ENCODE results near the gene IMMP2L. TPM values are rescaled to one million over a fixed set of nuclear protein-coding genes. Genes with fewer than 3 reads are reported as not detected.

IMMP2L gene
- total and polyA plus RNA-seq, 2 experiments from 2014 or later: 10.1 to 10.4 TPM

GRCh38 chr7:111242141-111242755, 320.0 kb downstream of the IMMP2L start:
- H3F3A ChIP-seq (ENCODE audit: insufficient read depth): no peaks in the 10 kb centered on the region
- no peak overlapping the region for H3K27ac ChIP-seq
- no peak overlapping the region for H3K4me3 ChIP-seq
- 81 to 83% methylated on average over 9 of the region's 9 CpGs for WGBS, 2 experiments (ENCODE audit: low coverage in 1 of 2, low lambda C conversion rate in 2 of 2, missing lambda C conversion rate in 2 of 2)
- DNase-seq: no peak
- no peaks in the 10 kb centered on the region for H3K9me3 ChIP-seq (ENCODE audit: low read depth)
- H3K79me2 ChIP-seq (ENCODE audit: insufficient read depth): no peaks in the 10 kb centered on the region
- H3K36me3 ChIP-seq (ENCODE audit: low read depth): no peaks in the 10 kb centered on the region
- no peak overlapping the region for H3K4me2 ChIP-seq (ENCODE audit: unreplicated experiment)
- H3K9me2 ChIP-seq (ENCODE audit: insufficient read depth): no peaks in the 10 kb centered on the region
- no peaks in the 10 kb centered on the region for H4K20me1 ChIP-seq (ENCODE audit: insufficient read depth)
- no peak for TF ChIP-seq EZH2 (IDR thresholded peaks at IDR 0.05; ENCODE audit: insufficient read depth, poor library complexity, severe bottlenecking)
- no peak for TF ChIP-seq EZH2phosphoT487 (IDR thresholded peaks at IDR 0.05; ENCODE audit: insufficient read depth, low read depth)
- no peaks in the 10 kb centered on the region for H3K27me3 ChIP-seq (replicated peaks; ENCODE audit: insufficient read depth)
- no peak overlapping the region for H3K9ac ChIP-seq
- H3K4me1 ChIP-seq (ENCODE audit: insufficient read depth): peaks cover 4% of the 10 kb centered on the region; the same call in 1 of the 2 replicates
- in situ Hi-C loops (cut with MboI): no loop called here
- no peak overlapping the region for H2AFZ ChIP-seq

DNA sequence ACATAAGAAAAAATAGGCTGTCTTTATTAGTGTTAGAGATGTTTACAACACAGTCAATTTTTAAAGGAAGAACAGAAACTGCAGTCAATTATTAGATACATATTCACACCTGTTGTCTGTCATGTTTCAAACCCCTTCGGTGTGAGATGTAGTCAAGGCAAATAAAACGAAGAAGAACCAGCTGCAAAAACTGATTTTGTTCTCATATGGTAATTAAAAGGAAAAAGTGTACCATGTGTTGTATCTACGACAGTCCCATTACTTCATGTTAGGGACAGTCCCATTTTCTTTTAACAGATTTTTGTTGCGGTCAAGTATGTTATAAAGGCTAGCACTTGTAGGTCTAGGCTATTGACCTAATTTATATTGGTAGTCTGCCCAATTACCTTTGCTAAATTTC, 321.9 kb downstream of the IMMP2L start:
- WGBS, 2 experiments (ENCODE audit: low coverage in 1 of 2, low lambda C conversion rate in 2 of 2, missing lambda C conversion rate in 2 of 2): 83 to 89% methylated on average over 4 of the region's 4 CpGs
- no peak for TF ChIP-seq EZH2 (IDR thresholded peaks at IDR 0.05; ENCODE audit: insufficient read depth, poor library complexity, severe bottlenecking)
- TF ChIP-seq EZH2phosphoT487 (IDR thresholded peaks at IDR 0.05; ENCODE audit: insufficient read depth, low read depth): no peak
- no peak overlapping the region for H3K27ac ChIP-seq
- no peak overlapping the region for H2AFZ ChIP-seq
- no peaks in the 10 kb centered on the region for H3K36me3 ChIP-seq (ENCODE audit: low read depth)
- H3K27me3 ChIP-seq (replicated peaks; ENCODE audit: insufficient read depth): no peaks in the 10 kb centered on the region
- no peaks in the 10 kb centered on the region for H3K79me2 ChIP-seq (ENCODE audit: insufficient read depth)
- in situ Hi-C loops (cut with MboI): no loop called here
- H3F3A ChIP-seq (ENCODE audit: insufficient read depth): no peaks in the 10 kb centered on the region
- H3K4me3 ChIP-seq: no peak overlapping the region
- no peaks in the 10 kb centered on the region for H3K9me2 ChIP-seq (ENCODE audit: insufficient read depth)
- H3K4me2 ChIP-seq (ENCODE audit: unreplicated experiment): no peak overlapping the region
- no peak overlapping the region for H3K9ac ChIP-seq
- DNase-seq: no peak
- H4K20me1 ChIP-seq (ENCODE audit: insufficient read depth): no peaks in the 10 kb centered on the region
- no peaks in the 10 kb centered on the region for H3K9me3 ChIP-seq (ENCODE audit: low read depth)
- H3K4me1 ChIP-seq (ENCODE audit: insufficient read depth): peaks cover 4% of the 10 kb centered on the region; the same call in 1 of the 2 replicates

GRCh38 chr7:111239437-111239836, 322.9 kb downstream of the IMMP2L start:
- H3K9me2 ChIP-seq (ENCODE audit: insufficient read depth): no peaks in the 10 kb centered on the region

DNA sequence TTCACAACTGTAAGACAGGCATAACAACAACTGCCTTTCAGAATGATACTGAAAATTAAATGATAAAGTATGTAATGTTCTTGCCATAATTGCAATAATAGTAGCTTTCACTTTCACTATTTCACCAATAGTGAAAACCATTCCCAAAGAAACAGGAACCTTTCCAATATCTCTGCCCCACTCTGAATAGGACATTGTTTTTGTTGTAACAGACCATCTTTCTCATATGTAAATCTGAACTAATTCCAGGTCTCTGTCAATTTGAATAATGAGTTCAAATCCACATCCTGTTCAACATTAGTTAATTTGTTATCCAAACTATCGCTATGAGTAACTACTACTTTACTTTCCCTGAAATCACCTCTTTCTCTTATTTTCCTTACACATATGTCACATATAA, 323.4 kb downstream of the IMMP2L start:
- peak overlapping the region; percentile 55 for H2AFZ ChIP-seq

More at GRCh38 chr7:111239437-111239836, 322.9 kb downstream of the IMMP2L start:
- Histone ChIP-seq H3K4me3 (peak overlapping the region; percentile 47; the same call in 1 of the 2 replicates), H3K9ac (no peak overlapping the region), H3K36me3 (ENCODE audit: low read depth) (no peaks in the 10 kb centered on the region), H3K27me3 (replicated peaks; ENCODE audit: insufficient read depth) (no peaks in the 10 kb centered on the region), H3F3A (ENCODE audit: insufficient read depth) (no peaks in the 10 kb centered on the region), H4K20me1 (ENCODE audit: insufficient read depth) (no peaks in the 10 kb centered on the region), H2AFZ (peak overlapping the region; percentile 55; the same call in 1 of the 2 replicates), H3K4me2 (ENCODE audit: unreplicated experiment) (peak overlapping the region; percentile 67), H3K79me2 (ENCODE audit: insufficient read depth) (no peaks in the 10 kb centered on the region), H3K4me1 (ENCODE audit: insufficient read depth) (peaks cover 4% of the 10 kb centered on the region; the same call in 1 of the 2 replicates), H3K27ac (no peak overlapping the region), H3K9me3 (ENCODE audit: low read depth) (no peaks in the 10 kb centered on the region)
- WGBS, 2 experiments (ENCODE audit: low coverage in 1 of 2, low lambda C conversion rate in 2 of 2, missing lambda C conversion rate in 2 of 2): 0 to 3% methylated on average over 1 of the region's 1 CpG
- in situ Hi-C loops (cut with MboI): no loop called here
- no peak for DNase-seq
- TF ChIP-seq EZH2phosphoT487 (IDR thresholded peaks at IDR 0.05; ENCODE audit: insufficient read depth, low read depth) (no peak), EZH2 (IDR thresholded peaks at IDR 0.05; ENCODE audit: insufficient read depth, poor library complexity, severe bottlenecking) (no peak)

More for the DNA sequence above, 323.4 kb downstream of the IMMP2L start:
- TF ChIP-seq EZH2phosphoT487 (IDR thresholded peaks at IDR 0.05; ENCODE audit: insufficient read depth, low read depth) (no peak), EZH2 (IDR thresholded peaks at IDR 0.05; ENCODE audit: insufficient read depth, poor library complexity, severe bottlenecking) (no peak)
- Histone ChIP-seq H4K20me1 (ENCODE audit: insufficient read depth) (no peaks in the 10 kb centered on the region), H3K36me3 (ENCODE audit: low read depth) (no peaks in the 10 kb centered on the region), H3K9ac (0 out of 2 replicates have a peak overlapping the region, but pooled peaks have one; percentile 6), H3F3A (ENCODE audit: insufficient read depth) (no peaks in the 10 kb centered on the region), H3K9me2 (ENCODE audit: insufficient read depth) (no peaks in the 10 kb centered on the region), H3K4me3 (peak overlapping the region; percentile 47), H3K27ac (no peak overlapping the region), H3K9me3 (ENCODE audit: low read depth) (no peaks in the 10 kb centered on the region), H3K4me1 (ENCODE audit: insufficient read depth) (peaks cover 4% of the 10 kb centered on the region; the same call in 1 of the 2 replicates), H3K4me2 (ENCODE audit: unreplicated experiment) (peak overlapping the region; percentile 67), H3K79me2 (ENCODE audit: insufficient read depth) (no peaks in the 10 kb centered on the region), H3K27me3 (replicated peaks; ENCODE audit: insufficient read depth) (no peaks in the 10 kb centered on the region)
- in situ Hi-C loops (cut with MboI): no loop called here
- peak; percentile 6 for DNase-seq
- 45 to 69% methylated on average over 1 of the region's 1 CpG for WGBS, 2 experiments (ENCODE audit: low coverage in 1 of 2, low lambda C conversion rate in 2 of 2, missing lambda C conversion rate in 2 of 2)

All from GM23248 (cell line).